ENCODE measurements around the gene USP10.

Gene USP10

DNA sequence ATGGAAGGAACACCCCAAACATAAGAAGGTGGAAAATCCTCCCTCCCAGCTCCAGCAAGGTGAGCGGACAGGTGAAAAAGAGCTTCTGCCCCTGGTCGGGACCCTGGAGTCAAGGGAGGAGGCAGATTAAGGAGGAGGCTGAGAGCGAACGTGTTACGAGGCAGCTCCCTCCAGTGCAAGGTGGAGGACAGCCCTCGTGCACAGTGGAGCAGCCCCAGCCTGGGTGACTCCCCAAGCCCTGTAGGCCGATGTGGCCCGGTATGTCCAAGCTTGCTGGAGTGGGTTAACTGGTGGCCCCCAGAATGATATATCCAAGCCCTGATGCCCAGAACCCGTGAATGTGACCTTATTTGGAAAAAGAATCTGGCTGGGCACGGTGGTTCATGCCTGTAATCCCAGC is 104.5 kb downstream of the USP10 start:
- no peak for DNase-seq (ENCODE audit: low spot score)

DNA sequence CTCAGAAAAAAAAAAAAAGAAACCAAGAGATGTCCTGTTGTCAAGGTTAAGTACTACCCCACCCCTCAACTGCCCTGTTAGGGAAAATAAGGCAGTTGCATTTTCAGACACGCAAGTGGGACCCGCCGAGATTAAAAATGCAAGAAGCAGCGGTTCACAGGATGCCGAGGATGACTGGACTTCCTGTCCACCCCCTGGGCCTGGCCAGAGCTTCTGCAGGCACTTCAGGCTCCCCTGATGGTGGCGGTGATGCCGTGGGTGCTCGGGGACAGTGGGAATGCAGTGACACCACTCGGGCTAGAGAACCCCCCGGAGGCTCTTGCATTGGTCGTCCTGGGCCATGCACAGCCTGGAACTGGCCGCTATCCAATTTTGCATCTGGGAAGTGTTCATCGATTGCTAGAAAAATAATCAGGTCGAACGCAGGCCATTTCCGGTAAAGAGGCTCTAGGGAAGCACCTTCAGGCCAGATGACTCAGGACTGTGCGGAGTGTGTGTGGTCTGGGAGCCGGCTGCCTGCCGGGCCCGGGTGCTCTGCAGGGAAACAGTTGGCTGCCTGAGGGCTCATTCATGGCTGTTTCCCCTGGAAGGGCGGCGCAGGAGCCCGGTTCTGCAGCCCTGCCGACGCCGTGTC is 106.6 kb downstream of the USP10 start:
- DNase-seq (ENCODE audit: low spot score) = no peak

DNA sequence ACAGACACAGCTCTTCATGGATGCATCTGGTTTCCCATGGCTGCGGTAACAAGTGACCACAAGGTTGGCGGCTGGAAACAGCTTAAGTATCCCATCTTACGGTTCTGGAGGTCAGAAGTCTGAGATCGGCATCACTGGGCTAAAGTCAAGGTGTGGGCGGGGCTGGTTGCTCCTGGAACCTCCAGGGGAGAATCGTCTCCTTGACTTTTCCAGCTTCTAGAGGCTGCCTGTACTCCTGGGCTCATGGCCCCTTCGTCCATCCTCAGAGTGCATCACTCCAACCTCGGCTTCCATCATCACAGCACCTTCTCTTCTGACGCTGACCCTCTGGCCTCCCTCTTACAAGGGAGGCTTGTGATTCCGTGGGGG is 107.1 kb downstream of the USP10 start:
- no peak for DNase-seq (ENCODE audit: low spot score)

DNA sequence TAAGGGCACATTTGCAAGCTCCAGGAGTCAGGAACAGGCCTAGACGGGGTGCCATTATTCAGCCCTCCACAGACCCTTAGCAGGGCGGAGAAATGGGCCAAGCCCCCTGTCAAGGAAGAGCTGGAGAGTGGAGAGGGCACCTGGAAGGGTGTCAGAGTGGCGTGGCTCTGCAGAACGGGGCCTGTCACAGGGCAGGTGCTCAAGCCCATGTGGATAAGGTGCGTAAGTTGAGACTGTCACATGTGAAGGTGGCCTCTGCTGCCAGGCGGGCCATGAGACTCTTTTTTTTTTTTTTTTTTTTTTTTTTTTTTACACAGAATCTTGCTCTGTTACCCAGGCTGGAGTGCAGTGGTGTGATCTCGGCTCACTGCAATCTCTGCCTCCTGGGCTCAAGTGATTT is 108.0 kb downstream of the USP10 start:
- no peak for DNase-seq (ENCODE audit: low spot score)

DNA sequence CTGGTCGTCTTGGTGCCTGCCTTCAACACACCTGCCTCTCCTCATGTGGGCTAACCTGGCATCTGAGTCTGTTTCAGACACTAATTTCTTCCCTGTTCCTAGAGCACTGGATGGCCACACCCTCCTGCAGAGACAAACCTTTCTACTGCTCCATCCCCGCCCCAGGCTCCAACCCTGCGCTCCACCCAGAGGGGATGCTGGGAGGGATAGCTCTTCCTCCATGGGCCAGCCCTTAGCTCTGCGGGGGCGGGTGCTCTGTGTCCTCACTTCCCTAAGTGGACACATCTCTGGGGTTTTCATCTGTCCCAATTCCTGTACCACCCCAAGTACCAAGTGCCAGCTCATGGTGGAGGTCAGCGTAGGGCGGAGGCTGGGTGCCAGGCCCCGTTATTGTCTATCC is 109.0 kb downstream of the USP10 start:
- no peak for DNase-seq (ENCODE audit: low spot score)

DNA sequence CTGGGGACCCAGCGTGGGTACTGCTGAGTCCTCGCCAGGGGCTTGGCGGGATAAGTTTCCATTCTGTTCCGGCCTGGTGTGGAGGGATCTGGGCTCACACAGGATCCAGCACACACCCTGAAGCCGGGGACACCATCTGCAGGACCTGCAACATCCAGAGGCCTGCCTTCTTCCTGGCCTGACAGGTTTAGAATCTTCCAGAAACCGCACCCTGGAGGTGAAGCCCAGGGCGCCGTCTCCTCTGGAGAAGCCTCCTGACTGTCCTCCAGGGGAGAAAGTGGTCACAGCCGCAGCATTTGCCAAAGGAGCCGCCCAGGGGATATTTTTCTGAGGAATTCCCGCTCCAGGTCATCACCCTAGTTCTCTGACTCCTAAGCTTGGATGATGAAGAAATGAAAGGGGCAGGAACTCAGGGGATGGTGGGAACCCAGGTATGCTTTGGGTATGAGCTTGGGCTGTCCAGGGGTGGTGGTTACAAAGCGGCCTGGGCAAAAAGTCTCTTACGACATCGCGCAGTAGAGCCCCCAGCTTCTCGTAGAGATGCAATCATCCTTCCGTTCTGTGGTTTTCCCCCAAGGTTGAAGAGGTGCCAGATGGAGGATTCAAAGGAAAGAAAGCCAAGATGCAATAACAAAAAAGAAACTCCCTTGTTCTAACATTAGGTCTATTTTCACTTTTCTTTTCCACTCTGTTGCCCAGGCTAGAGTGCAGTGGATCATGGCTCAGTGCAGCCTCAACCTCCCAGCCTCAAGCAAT is 110.9 kb downstream of the USP10 start:
- DNase-seq (ENCODE audit: low spot score) = no peak

DNA sequence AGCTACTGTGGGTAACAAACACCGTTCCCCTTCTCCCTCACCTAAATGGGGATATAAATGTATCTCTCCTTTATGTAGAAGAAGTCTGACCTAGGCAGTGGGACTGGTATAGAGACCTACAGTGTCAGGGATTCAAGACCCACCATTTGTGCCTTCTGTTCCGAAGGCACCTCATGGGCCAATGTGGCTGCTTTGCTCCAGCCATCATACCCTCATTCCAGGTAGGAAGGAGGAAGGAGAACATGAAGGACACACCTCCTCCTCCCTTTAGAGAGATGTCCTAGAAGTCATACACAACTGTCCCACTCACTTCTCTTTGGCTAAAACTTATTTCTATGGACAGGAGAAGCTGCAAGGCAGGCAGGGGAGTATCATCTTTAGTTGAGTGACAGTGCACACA is 111.7 kb downstream of the USP10 start:
- no peak for DNase-seq (ENCODE audit: low spot score)

DNA sequence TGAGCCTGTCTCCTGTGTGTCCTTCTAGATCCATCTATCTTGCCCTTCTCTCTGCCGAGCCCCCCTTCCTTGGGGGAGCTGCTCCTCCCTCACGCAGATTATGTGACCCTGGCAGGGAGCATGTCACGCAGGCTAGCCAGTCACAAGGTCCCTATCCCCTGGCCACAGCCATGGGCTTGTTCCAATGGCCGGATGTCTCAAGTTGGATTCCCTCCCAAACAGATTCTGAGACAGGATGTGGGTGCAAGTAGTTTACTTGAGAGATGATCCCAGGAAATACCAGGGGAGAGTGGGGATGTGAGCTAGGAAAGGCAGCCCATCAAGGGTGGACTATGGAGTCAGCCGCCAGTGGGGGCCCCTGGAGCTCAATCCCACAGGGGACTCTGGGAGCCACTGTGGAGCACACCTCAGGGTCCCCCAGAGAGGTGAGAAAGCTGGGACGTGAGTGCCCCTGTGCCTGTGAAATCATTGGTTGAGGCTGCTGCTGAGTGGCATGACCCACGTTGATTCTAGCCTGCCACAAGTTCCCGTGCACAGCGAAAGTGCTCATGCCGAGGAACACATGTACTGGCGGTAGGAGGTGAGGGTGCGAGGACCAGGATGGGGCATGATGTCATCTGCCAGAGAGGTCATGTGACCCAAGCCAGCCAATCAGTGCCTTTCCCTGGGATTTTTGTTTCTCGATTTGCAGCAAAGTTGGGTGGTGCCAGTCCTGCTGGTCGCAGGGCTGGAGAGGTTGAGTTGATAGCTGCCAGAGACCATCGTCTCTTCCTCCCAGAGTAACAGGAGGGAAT is 113.5 kb downstream of the USP10 start:
- DNase-seq (ENCODE audit: low spot score) = no peak

DNA sequence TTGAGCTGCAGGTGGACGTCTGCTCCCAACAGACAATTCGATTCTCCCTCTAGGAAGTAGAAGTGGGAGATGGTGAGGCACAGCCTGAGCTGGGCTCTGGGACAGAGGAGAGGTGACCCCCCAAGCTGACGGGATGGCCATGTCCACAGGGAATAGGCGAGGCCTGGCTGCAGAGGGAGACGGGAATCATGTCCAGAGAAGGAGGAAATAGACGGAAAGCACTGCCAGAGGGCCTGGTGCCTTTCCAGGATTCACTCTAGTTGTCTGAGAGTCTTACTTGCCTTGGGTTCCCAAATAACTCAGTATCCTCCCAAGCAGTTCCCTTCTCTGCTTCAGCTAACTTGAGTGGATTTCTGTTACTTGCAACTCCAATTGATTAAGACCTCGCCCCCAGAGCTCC is 115.7 kb downstream of the USP10 start:
- no peak for DNase-seq (ENCODE audit: low spot score)

DNA sequence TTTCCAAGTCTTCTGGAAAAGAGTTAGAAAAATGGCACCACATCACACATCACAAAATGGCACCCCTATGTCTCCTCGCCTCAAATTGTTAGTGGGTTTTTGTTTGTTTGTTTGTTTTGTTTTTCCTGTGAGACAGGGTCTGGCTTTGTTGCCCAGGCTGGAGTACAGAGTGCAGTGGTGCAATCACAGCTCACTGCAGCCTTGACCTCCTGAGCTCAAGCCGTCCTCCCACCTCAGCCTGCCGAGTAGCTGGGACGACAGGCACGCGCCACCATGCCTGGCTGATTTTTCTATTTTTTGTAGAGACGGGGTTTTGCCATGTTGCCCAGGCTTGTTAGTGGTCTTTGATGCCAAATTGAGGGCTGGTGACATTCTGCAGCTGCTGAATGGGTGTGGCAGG is 116.2 kb downstream of the USP10 start:
- no peak for DNase-seq (ENCODE audit: low spot score)

DNA sequence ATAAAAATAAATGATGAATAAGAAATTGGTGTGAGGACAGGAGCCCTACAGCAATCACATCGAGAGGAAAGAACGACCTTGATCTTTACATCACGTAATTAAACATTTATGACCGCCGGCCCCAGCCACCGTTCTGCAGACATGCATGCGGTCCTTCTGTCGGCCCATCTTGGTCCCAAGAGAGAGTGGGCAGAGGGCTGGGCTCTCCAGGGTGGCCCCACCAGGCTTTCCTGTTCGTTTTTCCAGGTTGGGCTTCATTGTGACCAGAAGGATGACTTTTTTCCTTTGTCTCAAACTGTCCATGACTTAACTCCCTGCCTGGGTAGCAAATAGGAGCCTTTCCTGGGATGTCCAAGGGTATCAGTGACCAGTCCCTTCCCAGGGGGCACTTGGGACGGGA is 116.7 kb downstream of the USP10 start:
- DNase-seq (ENCODE audit: low spot score) = no peak

DNA sequence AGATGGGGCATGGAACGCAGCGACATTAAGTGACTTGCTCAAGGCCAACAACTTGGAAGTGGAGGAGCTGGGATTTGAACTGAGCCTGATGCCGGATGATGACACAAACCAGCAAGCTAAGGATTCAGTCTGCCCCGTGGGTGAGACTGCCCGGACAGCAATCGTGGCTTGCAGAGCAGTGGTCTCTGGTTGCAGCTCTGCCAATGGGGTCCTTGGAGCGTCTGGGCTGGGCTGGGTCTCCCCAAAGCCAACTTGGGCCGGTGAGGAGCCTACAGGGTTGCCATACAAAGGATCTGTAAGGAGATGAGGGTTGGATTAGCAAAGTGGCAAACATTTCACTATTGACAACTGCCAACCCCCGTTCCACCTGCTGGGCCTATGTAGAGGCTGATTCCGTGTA is 117.4 kb downstream of the USP10 start:
- no peak for DNase-seq (ENCODE audit: low spot score)

DNA sequence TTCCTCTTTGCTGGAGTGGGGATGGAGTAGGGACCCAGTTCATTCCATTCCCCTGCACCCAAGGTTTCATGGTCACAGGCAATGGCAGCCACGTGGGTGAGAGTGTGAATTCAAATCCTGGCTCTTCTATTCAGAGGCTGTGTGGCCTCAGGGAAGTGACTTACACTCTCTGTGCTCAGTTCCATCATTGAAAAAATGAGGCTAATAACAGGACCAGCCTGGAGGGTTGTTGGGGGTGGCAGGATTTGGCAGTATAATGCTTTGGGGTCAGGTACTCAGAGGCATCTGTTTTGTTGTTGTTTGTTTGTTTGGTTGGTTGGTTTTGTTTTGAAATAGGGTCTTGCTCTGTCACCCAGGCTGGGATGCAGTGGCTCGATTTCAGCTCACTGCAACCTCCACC is 117.8 kb downstream of the USP10 start:
- DNase-seq (ENCODE audit: low spot score) = no peak

DNA sequence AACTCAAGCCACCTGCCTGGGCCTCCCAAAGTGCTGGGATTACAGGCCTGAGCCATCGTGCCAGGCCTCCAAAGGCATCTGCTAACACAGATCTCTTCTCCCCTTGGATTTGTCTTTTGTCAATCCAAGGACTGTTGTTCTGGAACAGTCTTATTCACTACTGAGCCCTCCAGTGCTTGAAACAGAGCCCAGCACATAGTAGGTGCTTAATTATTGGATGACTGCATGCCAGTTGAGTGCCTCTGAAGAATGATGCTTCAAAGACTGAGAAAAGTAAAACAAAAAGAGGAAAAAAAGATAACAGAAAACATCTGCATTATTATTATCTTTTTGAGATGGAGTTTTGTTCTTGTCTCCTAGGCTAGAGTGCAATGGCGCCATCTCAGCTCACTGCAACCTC is 118.3 kb downstream of the USP10 start:
- no peak for DNase-seq (ENCODE audit: low spot score)

DNA sequence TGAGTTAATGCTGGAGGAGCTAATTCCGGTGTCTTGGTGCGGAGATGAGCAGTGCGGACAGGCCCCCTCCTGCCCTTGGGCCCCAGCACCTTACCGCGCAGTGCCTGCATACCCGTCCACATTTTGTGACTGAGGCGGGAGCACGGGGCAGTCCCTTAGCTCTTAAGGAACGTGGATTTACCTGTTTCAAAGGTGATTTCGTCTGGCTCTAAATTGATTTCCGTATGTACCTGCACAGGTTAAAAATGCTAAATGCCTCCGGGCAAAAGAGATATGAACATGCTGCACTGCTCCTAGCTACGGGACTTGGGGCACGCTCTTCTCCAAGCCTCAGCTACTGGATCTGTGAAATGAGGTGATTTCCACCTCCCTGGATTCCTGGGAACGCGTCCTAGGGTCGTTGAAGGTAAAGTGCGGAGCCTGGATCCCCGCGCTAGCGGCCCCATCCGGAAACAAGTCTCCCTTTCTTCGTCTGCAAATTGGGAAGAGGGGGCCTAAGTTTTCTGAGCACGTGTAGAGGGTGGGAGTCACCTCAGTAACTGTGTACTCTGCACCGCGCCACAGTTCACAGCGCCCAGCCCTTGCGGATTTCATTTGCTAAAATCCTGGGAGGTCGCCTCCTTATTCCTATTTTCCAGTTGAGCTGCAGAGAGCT is 119.3 kb downstream of the USP10 start:
- DNase-seq (ENCODE audit: low spot score) = no peak

DNA sequence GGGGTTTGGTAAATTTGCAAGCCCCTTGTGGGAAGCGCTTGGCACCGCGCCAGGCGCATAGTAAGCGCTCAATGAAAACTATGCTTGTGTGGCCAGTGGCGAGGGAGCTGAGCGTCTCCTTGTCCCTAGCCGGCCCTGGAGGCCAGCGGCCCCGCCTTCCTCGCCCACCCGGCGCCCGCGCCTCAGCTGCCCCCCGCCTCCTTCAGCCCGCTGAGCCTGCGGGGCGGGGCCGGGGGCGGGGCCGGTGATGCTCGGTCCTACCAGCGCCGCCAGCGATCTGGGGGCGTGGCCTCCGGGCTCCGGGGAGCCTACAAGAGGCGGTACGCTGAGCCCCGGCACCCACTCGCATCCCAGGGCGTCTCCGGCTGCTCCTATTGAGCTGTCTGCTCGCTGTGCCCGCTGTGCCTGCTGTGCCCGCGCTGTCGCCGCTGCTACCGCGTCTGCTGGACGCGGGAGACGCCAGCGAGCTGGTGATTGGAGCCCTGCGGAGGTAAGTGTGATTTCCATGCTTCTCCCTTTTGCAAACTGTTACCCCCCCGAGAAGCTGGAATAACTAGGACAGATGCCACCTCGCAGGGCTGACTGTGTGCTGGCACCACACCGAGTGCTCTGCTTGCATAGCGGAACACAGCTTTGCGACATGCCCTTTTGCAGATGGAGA is 120.0 kb downstream of the USP10 start, which contains the start of gene CRISPLD2:
TSS of gene CRISPLD2 (plus strand) at position 342 of the 661 bp plus-strand sequence. CDS start 18,511 bp downstream, outside the sequence.
- DNase-seq (ENCODE audit: low spot score) = peak; percentile 83

DNA sequence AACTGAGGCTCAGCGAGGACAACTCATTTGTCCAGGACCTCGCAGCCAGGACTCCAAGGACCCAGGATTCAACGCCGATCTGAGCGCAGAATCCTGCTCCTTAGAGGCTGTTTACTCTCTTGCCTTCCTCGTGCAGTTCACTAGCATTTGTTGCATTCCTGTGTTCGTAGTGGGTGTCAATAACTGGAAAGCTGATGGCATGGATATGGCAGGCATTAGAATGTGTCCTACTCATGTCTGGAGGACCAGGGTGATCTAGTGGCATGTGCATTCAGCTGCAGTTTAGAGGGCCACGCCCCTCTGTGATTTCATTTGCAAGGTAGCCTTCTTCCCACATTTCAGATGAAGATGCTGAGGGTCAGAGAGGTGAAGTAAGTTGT is 120.5 kb downstream of the USP10 start:
- DNase-seq (ENCODE audit: low spot score) = no peak

DNA sequence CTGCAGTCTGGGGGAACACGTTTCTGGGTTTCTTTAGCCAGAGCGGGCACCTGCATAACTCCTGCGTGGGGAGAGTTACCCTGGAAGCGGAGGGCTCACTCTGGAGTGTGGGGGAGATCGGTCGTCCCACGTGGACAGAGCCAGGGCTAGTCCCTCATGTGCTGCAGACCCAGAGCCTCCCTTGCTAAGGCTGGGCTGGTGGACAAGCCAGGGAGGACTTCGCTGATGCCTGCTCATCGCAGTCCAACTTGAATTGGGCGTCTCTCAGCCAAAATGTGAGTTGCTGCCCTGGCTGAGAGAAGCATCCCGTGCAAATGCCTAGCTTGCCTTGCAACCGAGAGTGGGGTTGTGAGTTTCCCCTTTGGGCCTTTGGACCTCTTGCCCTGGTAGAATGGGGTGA is 121.0 kb downstream of the USP10 start:
- DNase-seq (ENCODE audit: low spot score) = no peak

DNA sequence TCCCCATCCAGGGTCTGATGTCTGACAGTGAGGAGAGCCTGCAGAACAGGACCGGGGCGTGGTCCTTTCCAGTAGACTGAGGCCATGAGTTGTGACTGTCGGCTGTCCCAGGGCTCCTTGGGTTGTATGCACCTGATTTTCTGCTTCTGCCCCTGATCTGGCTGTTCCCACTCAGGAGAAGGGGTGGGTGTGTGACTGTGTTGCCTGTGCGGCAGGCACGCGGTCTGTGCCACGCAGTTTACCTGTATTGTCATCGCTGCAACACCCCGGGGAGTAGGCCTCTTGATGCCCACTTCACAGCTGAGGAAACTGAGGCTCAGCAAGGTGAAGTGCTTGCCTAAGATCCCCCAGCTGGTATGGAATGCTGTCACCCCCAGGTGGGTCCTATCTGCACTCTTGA is 121.4 kb downstream of the USP10 start:
- DNase-seq (ENCODE audit: low spot score) = no peak

DNA sequence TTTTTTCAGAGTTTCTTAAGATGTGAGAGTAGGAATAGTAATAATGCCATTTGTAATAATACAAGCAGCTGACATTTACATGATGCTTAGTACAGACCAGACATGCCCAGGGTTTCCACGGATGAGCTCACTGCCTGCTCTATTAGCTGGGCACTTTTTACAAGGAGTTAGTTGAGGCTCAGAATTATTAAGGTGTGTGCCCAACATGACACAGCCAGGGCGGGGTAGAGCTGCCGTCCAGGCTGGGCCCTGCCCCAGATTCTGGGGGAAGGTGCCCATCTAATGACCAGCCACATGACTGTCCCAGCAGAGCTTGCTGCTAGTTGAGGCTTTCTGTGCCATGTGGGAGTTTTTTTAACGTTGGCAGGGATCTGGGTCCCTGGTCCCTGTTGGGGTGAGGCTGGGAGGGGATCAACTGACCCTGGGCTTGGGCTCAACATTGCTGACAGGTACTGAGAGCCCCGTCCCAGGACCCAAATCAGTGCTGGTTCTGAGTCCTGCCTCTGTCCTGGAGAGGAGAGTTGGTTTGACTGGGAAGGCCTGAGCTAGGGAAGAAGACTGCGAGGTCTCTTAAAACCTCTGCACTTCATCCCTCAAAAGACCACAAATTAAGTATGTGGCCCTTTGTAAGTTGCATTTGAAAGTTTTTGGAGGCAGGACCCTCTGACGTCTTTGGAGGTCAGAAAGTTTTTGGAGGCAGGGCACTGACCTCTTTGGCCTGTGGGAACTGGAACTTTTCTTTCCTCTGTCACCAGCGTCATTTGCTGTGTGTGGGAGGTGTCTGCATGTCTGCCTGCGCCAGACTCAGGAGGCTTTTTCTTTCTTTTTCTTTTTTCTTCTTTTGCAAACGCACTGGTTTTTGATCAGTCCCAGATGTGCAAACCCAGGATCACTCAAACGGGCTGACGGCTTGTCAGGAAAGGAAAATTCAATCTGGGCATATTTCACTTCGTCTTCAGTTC is 122.2 kb downstream of the USP10 start:
- DNase-seq (ENCODE audit: low spot score) = no peak

DNA sequence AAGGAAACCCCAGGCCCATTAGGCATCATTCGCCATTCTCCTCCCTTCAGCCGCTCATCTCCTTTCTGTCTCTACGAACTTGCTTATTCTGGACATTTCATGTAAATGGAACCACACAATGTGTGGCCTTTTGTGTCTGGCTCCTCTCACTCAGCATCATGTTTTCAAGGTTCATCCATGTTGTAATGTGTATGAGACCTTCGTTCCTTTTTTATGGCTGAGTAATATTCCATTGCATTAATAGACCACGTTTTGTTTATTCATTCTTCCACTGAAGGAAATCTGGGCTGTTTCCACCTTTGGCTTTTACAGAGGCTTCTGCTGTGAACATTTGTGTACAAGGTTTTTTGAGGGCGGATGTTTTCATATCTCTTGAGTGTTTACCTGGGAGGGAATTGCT is 123.2 kb downstream of the USP10 start:
- no peak for DNase-seq (ENCODE audit: low spot score)

Data from LoVo (cell line).